Lower lobe of right lung (tissue), 2 donors: ENCODE data around the gene SGK2. TPM values are rescaled to one million over a fixed set of nuclear protein-coding genes. Genes with fewer than 3 reads are reported as not detected.

ENCODE experiments used
- ATAC-seq, 2 donors: fragments of 200-7000 bp; cut with Tn5 transposase; one replicate each; pipeline ENCODE4 v1.9.1; 2020 to 2022; ENCODE audit warnings: mild to moderate bottlenecking in 2 of 2, moderate library complexity in 2 of 2
- DNase-seq: peaks from one replicate; pipeline ENCODE4 v3.0.0-alpha.2; 2020
- H3K27ac ChIP-seq: fragments of 200-600 bp; one replicate; pipeline ENCODE4 v1.8.0; 2022
- H3K27me3 ChIP-seq: fragments of 200-600 bp; one replicate; pipeline ENCODE4 v1.8.0; 2022; ENCODE audit warnings: low read depth
- H3K36me3 ChIP-seq: fragments of 200-600 bp; one replicate; pipeline ENCODE4 v1.8.0; 2022; ENCODE audit warnings: mild to moderate bottlenecking
- H3K4me1 ChIP-seq: fragments of 200-600 bp; one replicate; pipeline ENCODE4 v1.8.0; 2022
- H3K4me3 ChIP-seq: fragments of 200-600 bp; one replicate; pipeline ENCODE4 v1.8.0; 2022; ENCODE audit warnings: mild to moderate bottlenecking
- H3K9me3 ChIP-seq: fragments of 200-600 bp; one replicate; pipeline ENCODE4 v1.8.0; 2022
- CTCF ChIP-seq: fragments of 200-600 bp; IDR thresholded peaks from one replicate; pipeline ENCODE4 v1.8.0; 2022; ENCODE audit warnings: antibody characterized with exemption, mild to moderate bottlenecking
- intact Hi-C: fragments of 100-400 bp; cut with DNase I; formaldehyde crosslinking; loops from one replicate; pipeline ENCODE4 v1.11.0; 2022
- total RNA-seq: library from RNA; stranded (reverse); fragmentation: NEBNext Ultra II Directional; extraction: Animal tissue kit (Norgen Biotek cat#: 25700); gene quantifications from one replicate; pipeline ENCODE4 v1.2.1, GENCODE V29; 2021
- donor health status: DM: no; HTN: yes; CAD: no; lungs with severe emphysema.

The SGK2 gene
- total RNA-seq, 1 donor from 2014 or later, result 1.2 TPM

- Histone ChIP-seq H3K4me1 (no peaks in the 10 kb centered on the region), H3K27ac (no peak overlapping the region), H3K4me3 (no peak overlapping the region), H3K27me3 (no peaks in the 10 kb centered on the region), H3K36me3 (peaks cover 26% of the 10 kb centered on the region), H3K9me3 (no peaks in the 10 kb centered on the region)
- ATAC-seq (no peak), DNase-seq (no peak)
- intact Hi-C loops, result no loop called here
- no peak for TF ChIP-seq CTCF
These were observed 17.6 kb upstream of the SGK2 start for GRCh38 chr20:43541214-43541613.

- TF ChIP-seq CTCF, result no peak
- Histone ChIP-seq H3K27ac (no peak overlapping the region), H3K27me3 (no peaks in the 10 kb centered on the region), H3K9me3 (no peaks in the 10 kb centered on the region), H3K4me3 (no peak overlapping the region), H3K36me3 (peaks cover 16% of the 10 kb centered on the region), H3K4me1 (no peaks in the 10 kb centered on the region)
- DNase-seq (no peak), ATAC-seq (no peak)
- intact Hi-C loops, result no loop called here
These were observed 16.7 kb upstream of the SGK2 start for GRCh38 chr20:43542161-43542560.

GRCh38 chr20:43542674-43543073, 16.2 kb upstream of the SGK2 start:
- H3K9me3 ChIP-seq, result no peaks in the 10 kb centered on the region
- no peak for TF ChIP-seq CTCF
- no peaks in the 10 kb centered on the region for H3K4me1 ChIP-seq
- H3K27me3 ChIP-seq, result no peaks in the 10 kb centered on the region
- H3K36me3 ChIP-seq, result peaks cover 13% of the 10 kb centered on the region
- intact Hi-C loops, result no loop called here
- H3K4me3 ChIP-seq, result no peak overlapping the region
- H3K27ac ChIP-seq, result no peak overlapping the region
- no peak for DNase-seq
- no peak for ATAC-seq

GRCh38 chr20:43543138-43543537, 15.7 kb upstream of the SGK2 start:
- Histone ChIP-seq H3K27me3 (no peaks in the 10 kb centered on the region), H3K36me3 (peaks cover 13% of the 10 kb centered on the region), H3K4me1 (no peaks in the 10 kb centered on the region), H3K27ac (no peak overlapping the region), H3K4me3 (no peak overlapping the region), H3K9me3 (no peaks in the 10 kb centered on the region)
- no peak for TF ChIP-seq CTCF
- ATAC-seq (no peak), DNase-seq (no peak)
- intact Hi-C loops, result no loop called here

- intact Hi-C loops, result no loop called here
- H3K36me3 ChIP-seq, result peaks cover 13% of the 10 kb centered on the region
- no peaks in the 10 kb centered on the region for H3K27me3 ChIP-seq
- no peak overlapping the region for H3K4me3 ChIP-seq
- no peaks in the 10 kb centered on the region for H3K9me3 ChIP-seq
- ATAC-seq (no peak), DNase-seq (no peak)
- no peaks in the 10 kb centered on the region for H3K4me1 ChIP-seq
- TF ChIP-seq CTCF, result no peak
- no peak overlapping the region for H3K27ac ChIP-seq
These were observed 14.3 kb upstream of the SGK2 start for GRCh38 chr20:43544501-43544900.
